Activated T-helper 1 cell treated with anti-CD3 and anti-CD28 coated beads, Interleukin-12 subunit alpha, Interleukin-12 subunit beta, Interleukin-2, Interleukin-4 antibody, amounts not matched to agents 30 ng/mL and 10 ng/mL and 1 ng/mL, durations not matched to agents 14 hours and 24 hours and 36 hours (primary cell): ENCODE data around the gene AKIRIN2. TPM values are rescaled to one million over a fixed set of nuclear protein-coding genes. Genes with fewer than 3 reads are reported as not detected.
A peak's percentile ranks its signal among the peaks of the same experiment; 100 is the strongest.
"Not testable (repeated sequence)": the region's sequence is repeated elsewhere in the genome, so short reads cannot be mapped to it uniquely, and the experiment has no call there.

Experiments
- DNase-seq: peaks from one replicate; pipeline ENCODE4 v3.0.0; 2021; ENCODE audit warnings: low spot score
- H3K27ac Mint-ChIP-seq: one replicate; pipeline ENCODE4 v1.8.0; 2021; ENCODE audit warnings: mild to moderate bottlenecking, mixed read lengths
- H3K27me3 Mint-ChIP-seq: one replicate; pipeline ENCODE4 v1.8.0; 2022; ENCODE audit warnings: mild to moderate bottlenecking, moderate library complexity, mixed read lengths; ENCODE audit not compliant: insufficient read depth
- H3K36me3 Mint-ChIP-seq: one replicate; pipeline ENCODE4 v1.8.0; 2021; ENCODE audit warnings: low read depth, mixed read lengths
- H3K4me1 Mint-ChIP-seq: one replicate; pipeline ENCODE4 v1.8.0; 2021; ENCODE audit warnings: low read depth, mixed read lengths
- H3K4me3 Mint-ChIP-seq: one replicate; pipeline ENCODE4 v1.8.0; 2021; ENCODE audit warnings: mild to moderate bottlenecking, moderate library complexity, mixed read lengths
- H3K9me3 Mint-ChIP-seq: one replicate; pipeline ENCODE4 v1.8.0; 2021; ENCODE audit warnings: mixed read lengths
- intact Hi-C: fragments of 100-400 bp; cut with micrococcal nuclease; formaldehyde crosslinking; loops from one replicate; pipeline ENCODE4 v1.15.1; 2024
- total RNA-seq: library from RNA; stranded (reverse); gene quantifications from 2 replicates; pipeline ENCODE4 v1.2.3, GENCODE V29; 2022

AKIRIN2 gene
- total RNA-seq, 1 donor from 2014 or later, result 42.0 TPM

DNA sequence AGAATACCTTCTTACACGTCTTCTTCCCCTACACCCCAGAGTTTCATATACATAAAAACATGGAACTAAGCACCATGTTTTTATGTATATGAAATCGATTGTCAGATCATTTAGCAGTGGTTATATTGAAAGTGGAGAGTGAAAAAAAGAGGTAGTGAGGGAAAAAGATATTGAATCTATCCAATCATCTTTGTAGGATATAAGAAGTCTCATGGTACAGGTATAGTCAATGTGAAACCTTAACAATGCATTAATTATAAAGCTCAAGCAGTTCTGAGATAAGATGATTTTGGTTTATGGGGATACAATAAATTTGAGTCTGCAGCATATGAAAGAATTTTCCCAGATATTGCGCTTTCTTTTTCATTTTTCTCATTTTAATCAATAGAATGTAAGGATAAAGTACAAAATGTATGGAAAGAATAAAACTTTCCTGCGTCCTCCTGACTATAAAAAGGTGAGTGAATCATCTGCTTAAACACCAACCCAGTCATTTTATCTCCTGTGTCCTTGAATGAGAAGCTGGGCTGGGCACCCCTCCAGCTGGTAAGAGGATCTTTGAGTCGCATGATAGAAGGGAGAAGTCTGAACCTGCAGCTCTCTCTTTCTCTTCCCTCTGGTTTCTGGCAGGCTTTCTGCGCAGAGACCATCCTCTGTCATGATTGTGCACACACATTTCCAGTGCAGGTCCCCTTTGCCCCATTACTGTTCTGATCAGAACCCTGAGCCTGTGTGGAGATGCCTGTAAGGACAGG is 28.1 kb upstream of the AKIRIN2 start:
- H3K9me3 Mint-ChIP-seq, result peaks cover 3% of the 10 kb centered on the region
- no peak overlapping the region for H3K27ac Mint-ChIP-seq
- H3K27me3 Mint-ChIP-seq, result peaks cover 2% of the 10 kb centered on the region
- intact Hi-C loops, result loop anchor here (5.0 to 10.0 kb wide), 2 partner anchors 177 to 1135 kb away; no protein-coding TSS in a partner anchor
- peaks cover 1% of the 10 kb centered on the region for H3K36me3 Mint-ChIP-seq
- no peak overlapping the region for H3K4me3 Mint-ChIP-seq
- H3K4me1 Mint-ChIP-seq, result peaks cover 30% of the 10 kb centered on the region
- no peak for DNase-seq

GRCh38 chr6:87728706-87729105 is 26.7 kb upstream of the AKIRIN2 start:
- H3K36me3 Mint-ChIP-seq, result peaks cover 1% of the 10 kb centered on the region
- peaks cover 2% of the 10 kb centered on the region for H3K9me3 Mint-ChIP-seq
- no peak overlapping the region for H3K27ac Mint-ChIP-seq
- H3K27me3 Mint-ChIP-seq, result peaks cover 2% of the 10 kb centered on the region
- intact Hi-C loops, result no loop called here
- no peak overlapping the region for H3K4me3 Mint-ChIP-seq
- H3K4me1 Mint-ChIP-seq, result peaks cover 38% of the 10 kb centered on the region
- no peak for DNase-seq

- H3K4me3 Mint-ChIP-seq, result no peak overlapping the region
- peak overlapping the region; percentile 18 for H3K27ac Mint-ChIP-seq
- H3K36me3 Mint-ChIP-seq, result no peaks in the 10 kb centered on the region
- intact Hi-C loops, result loop anchor here (2.0 kb wide), 1 partner anchor 14 kb away; no protein-coding TSS in a partner anchor
- H3K27me3 Mint-ChIP-seq, result peaks cover 4% of the 10 kb centered on the region
- no peak for DNase-seq
- H3K9me3 Mint-ChIP-seq, result no peaks in the 10 kb centered on the region
- H3K4me1 Mint-ChIP-seq, result peaks cover 33% of the 10 kb centered on the region
Measured at GRCh38 chr6:87724983-87725811, 23.2 kb upstream of the AKIRIN2 start.

- Mint-ChIP-seq H3K27me3 (peaks cover 3% of the 10 kb centered on the region), H3K36me3 (no peaks in the 10 kb centered on the region), H3K9me3 (no peaks in the 10 kb centered on the region), H3K4me3 (no peak overlapping the region), H3K27ac (no peak overlapping the region), H3K4me1 (peaks cover 26% of the 10 kb centered on the region)
- intact Hi-C loops, result loop anchor here (2.0 kb wide), 1 partner anchor 15 kb away; no protein-coding TSS in a partner anchor
- DNase-seq, result no peak
Measured at GRCh38 chr6:87723170-87724078, 21.4 kb upstream of the AKIRIN2 start.

DNA sequence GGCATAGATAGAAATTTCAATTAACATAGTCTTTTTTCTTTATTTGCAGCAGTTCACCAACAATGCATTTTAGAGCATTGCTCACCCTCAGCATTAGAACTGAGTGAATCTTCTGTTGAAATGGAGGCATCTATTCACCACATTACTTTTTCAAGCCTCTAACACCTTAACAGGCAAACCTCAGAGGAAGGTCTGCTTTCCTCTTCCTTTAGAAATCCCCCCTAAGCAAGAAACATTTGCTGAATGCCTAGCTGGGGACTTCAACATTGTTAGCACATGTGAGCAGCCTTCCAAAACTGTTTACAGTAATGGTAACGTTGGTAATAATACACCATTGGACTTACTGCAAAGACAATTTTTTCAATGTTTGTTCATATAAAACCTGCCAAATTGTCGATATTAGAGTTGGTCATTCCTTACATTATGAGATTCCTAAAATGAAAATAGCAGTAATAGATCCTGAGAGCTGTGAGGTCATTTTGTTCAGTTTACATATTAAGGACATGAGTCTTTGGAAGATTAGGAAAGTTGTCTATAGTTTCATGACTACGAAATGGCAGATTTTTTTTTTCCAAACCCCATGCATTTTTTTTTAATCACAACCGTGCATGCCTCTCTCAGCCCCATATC is 20.6 kb upstream of the AKIRIN2 start:
- Mint-ChIP-seq H3K27ac (no peak overlapping the region), H3K4me3 (no peak overlapping the region), H3K36me3 (no peaks in the 10 kb centered on the region), H3K27me3 (peaks cover 3% of the 10 kb centered on the region), H3K4me1 (peaks cover 26% of the 10 kb centered on the region), H3K9me3 (no peaks in the 10 kb centered on the region)
- intact Hi-C loops, result no loop called here
- no peak for DNase-seq

DNA sequence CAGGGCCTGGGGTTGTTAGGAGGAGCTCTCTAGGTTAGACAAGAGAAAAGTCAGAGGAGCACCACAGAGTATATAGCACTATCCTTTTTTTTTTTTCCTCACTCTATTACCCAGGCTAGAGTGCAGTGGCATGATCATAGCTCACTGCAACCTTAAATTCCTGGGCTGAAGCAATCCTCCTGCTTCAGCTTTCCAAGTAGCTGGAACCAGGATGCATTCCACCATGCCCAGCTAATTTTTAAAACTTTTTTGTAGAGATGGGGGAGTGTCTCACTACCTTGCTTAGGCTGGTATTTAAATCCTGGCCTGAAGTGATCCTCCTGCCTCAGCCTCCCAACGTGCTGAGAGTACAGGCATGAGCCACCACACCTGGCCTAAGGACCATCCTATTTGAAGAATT is 19.3 kb upstream of the AKIRIN2 start:
- no peaks in the 10 kb centered on the region for H3K36me3 Mint-ChIP-seq
- DNase-seq, result no peak
- no peaks in the 10 kb centered on the region for H3K9me3 Mint-ChIP-seq
- H3K27me3 Mint-ChIP-seq, result peaks cover 3% of the 10 kb centered on the region
- intact Hi-C loops, result no loop called here
- H3K4me3 Mint-ChIP-seq, result no peak overlapping the region
- H3K4me1 Mint-ChIP-seq, result peaks cover 26% of the 10 kb centered on the region
- no peak overlapping the region for H3K27ac Mint-ChIP-seq

DNA sequence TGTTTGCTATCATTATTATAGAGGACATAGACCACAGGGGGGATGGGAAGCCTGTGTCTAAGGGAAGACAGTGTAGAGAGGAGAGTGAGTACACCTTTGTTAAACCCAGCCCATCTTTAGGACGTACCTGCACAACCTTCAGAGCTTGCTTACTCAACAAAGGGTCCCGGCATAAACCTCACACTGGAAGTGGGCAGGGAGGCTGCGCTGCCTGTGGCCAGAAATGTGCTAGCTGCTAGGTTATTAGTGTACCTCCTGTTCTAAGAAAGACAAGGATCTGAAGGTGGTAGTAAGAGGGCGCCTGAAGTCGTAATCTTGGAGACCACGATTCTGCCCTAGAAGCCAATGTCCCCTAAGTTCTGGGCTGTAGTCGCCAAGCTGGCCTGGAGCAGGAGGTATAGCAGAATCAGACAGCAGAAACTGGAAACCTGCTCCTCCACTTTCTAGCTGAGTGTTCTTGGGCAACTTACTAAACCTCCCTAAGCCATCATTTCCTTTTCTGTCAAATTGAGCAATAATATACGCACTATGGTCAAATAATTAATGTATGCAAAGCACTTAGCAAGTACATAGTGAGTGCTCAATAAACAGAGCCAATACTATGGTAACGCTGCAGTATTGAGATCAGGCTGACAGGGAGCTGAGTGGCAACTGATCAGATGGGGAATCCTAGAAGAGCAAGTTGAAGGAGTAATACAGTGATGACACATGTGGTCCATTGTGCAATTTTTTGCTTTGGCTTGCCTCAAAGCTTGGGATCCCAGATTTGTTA is 16.8 kb upstream of the AKIRIN2 start:
- intact Hi-C loops, result no loop called here
- DNase-seq, result no peak
- Mint-ChIP-seq H3K4me1 (peaks cover 21% of the 10 kb centered on the region), H3K9me3 (no peaks in the 10 kb centered on the region), H3K27me3 (peaks cover 3% of the 10 kb centered on the region), H3K4me3 (no peak overlapping the region), H3K36me3 (no peaks in the 10 kb centered on the region), H3K27ac (no peak overlapping the region)

DNA sequence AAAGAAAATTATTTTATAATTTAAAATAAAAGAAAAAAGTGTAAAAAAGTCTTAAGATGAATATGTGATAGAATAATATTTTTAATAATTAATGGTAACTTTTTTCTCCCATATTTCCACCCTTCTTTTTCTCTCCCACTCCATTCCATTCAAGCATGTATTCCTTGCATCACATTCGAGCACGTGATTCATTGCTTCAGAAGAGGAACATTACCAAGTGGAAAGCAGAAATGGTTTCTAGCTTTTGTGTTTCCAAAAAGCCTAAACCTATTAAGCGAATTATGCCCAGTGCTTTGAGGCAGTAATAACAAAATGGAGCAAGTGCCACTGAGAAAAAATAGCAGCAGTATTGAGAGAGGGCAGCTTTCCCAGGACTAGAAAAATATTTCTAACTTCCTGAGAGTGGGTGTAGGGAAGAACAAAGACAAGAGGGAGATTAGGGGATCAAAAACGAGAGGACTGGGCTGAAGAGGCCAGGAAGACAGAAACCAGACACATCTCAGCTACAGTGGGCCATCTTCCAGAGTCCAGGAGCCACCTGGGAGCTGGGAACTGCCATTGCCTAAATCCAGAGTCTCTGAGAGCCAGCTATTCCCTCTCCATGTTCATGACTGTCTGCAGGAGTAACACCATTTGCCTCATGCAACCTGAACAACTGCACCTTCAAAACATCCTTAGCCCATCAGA is 15.0 kb upstream of the AKIRIN2 start:
- H3K27ac Mint-ChIP-seq, result no peak overlapping the region
- no peaks in the 10 kb centered on the region for H3K9me3 Mint-ChIP-seq
- H3K27me3 Mint-ChIP-seq, result peaks cover 3% of the 10 kb centered on the region
- peaks cover 8% of the 10 kb centered on the region for H3K4me1 Mint-ChIP-seq
- intact Hi-C loops, result no loop called here
- no peak for DNase-seq
- no peaks in the 10 kb centered on the region for H3K36me3 Mint-ChIP-seq
- H3K4me3 Mint-ChIP-seq, result no peak overlapping the region

GRCh38 chr6:87714093-87714842 is 12.2 kb upstream of the AKIRIN2 start:
- intact Hi-C loops, result no loop called here
- no peak for DNase-seq
- H3K36me3 Mint-ChIP-seq, result no peaks in the 10 kb centered on the region
- H3K4me1 Mint-ChIP-seq, result peaks cover 13% of the 10 kb centered on the region
- H3K27me3 Mint-ChIP-seq, result no peaks in the 10 kb centered on the region
- no peaks in the 10 kb centered on the region for H3K9me3 Mint-ChIP-seq
- no peak overlapping the region for H3K27ac Mint-ChIP-seq
- H3K4me3 Mint-ChIP-seq, result no peak overlapping the region

- peaks cover 13% of the 10 kb centered on the region for H3K4me1 Mint-ChIP-seq
- DNase-seq, H3K9me3 Mint-ChIP-seq, H3K27ac Mint-ChIP-seq, H3K36me3 Mint-ChIP-seq, H3K27me3 Mint-ChIP-seq, H3K4me3 Mint-ChIP-seq, intact Hi-C loops: not testable (repeated sequence)
Measured at GRCh38 chr6:87712713-87713112, 10.7 kb upstream of the AKIRIN2 start.

DNA sequence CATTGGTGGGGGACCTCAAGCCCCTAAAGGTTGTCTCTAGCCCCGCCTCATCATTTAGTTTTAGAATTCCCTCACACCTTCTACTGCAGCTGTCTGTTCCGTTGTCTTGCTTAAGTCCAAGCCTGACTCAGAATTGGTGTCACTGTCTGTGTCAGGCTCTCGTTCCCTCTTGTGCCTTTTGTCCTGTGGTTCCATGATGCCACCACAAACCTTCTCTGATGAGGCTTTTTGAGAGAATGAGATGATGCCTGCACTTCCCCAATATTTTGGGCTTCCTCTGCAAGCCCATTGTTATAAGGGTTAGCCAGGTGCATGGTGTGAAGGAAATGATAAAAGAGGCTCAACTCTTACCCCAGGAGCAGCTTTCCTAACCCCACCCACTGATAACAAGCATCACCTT is 8.1 kb upstream of the AKIRIN2 start:
- Mint-ChIP-seq H3K4me1 (peaks cover 13% of the 10 kb centered on the region), H3K9me3 (no peaks in the 10 kb centered on the region), H3K27ac (peak overlapping the region; percentile 13), H3K36me3 (no peaks in the 10 kb centered on the region), H3K27me3 (no peaks in the 10 kb centered on the region), H3K4me3 (no peak overlapping the region)
- no peak for DNase-seq
- intact Hi-C loops, result no loop called here
